Posterior vena cava (tissue), 2 donors: ENCODE results near the gene GALNT5. TPM values are rescaled to one million over a fixed set of nuclear protein-coding genes. Genes with fewer than 3 reads are reported as not detected.
"Not testable (repeated sequence)": the region's sequence is repeated elsewhere in the genome, so short reads cannot be mapped to it uniquely, and the experiment has no call there.

ENCODE experiments used
- DNase-seq: peaks from one replicate; pipeline ENCODE4 v3.0.0-alpha.2; 2020; ENCODE audit warnings: low spot score
- intact Hi-C, 2 donors: fragments of 100-400 bp; cut with DNase I; formaldehyde crosslinking; loops; one replicate each; pipeline versions ENCODE4 v1.14.1 to v1.14.2; 2022 to 2023
- total RNA-seq, 2 donors: library from RNA; stranded (reverse); fragmentation: NEBNext Ultra II Directional; extraction: Animal tissue kit (Norgen Biotek cat#: 25700); gene quantifications; one replicate each; pipeline ENCODE4 v1.2.1, GENCODE V29; 2021
- donor health status: DM: yes; HTN: yes; CAD: no.
- donor health status: DM: yes; HTN: yes; CAD: no.

The GALNT5 gene
- total RNA-seq, 2 donors from 2014 or later: 0.19 TPM

GRCh38 chr2:157319795-157320194 is 62.3 kb downstream of the GALNT5 start:
- no peak for DNase-seq
- intact Hi-C loops: loop anchor here in 1 of 2 donors (5.0 kb wide), 1 partner anchor 218 kb away; no protein-coding TSS in a partner anchor

- DNase-seq: no peak
- intact Hi-C loops: no loop called here
These were observed 62.9 kb downstream of the GALNT5 start for GRCh38 chr2:157320409-157320808.

GRCh38 chr2:157321466-157321865 is 64.0 kb downstream of the GALNT5 start:
- intact Hi-C loops: no loop called here
- DNase-seq: no peak

- no peak for DNase-seq
These were observed 64.9 kb downstream of the GALNT5 start for GRCh38 chr2:157322432-157322831.

GRCh38 chr2:157324331-157324843 is 66.9 kb downstream of the GALNT5 start:
- intact Hi-C loops: no loop called here
- DNase-seq: no peak

More at GRCh38 chr2:157322432-157322831, 64.9 kb downstream of the GALNT5 start:
- intact Hi-C loops: no loop called here

GRCh38 chr2:157325786-157326185 is 68.3 kb downstream of the GALNT5 start, which contains the start of gene ERMN:
TSS of gene ERMN (minus strand) at chr2:157325824. CDS start at chr2:157325642, 182 bp downstream.
- intact Hi-C loops: no loop called here
- no peak for DNase-seq

GRCh38 chr2:157326698-157327097 is 69.2 kb downstream of the GALNT5 start:
- DNase-seq: no peak
- intact Hi-C loops: no loop called here

- DNase-seq: no peak
- intact Hi-C loops: no loop called here
These were observed 69.7 kb downstream of the GALNT5 start for GRCh38 chr2:157327200-157327599.

- intact Hi-C loops: no loop called here
- DNase-seq: peak; percentile 93
These were observed 70.4 kb downstream of the GALNT5 start for GRCh38 chr2:157327621-157328500.

GRCh38 chr2:157329524-157329923 is 72.0 kb downstream of the GALNT5 start:
- intact Hi-C loops: no loop called here
- DNase-seq: no peak

GRCh38 chr2:157333304-157334047 is 76.0 kb downstream of the GALNT5 start:
- intact Hi-C loops: no loop called here

GRCh38 chr2:157334335-157334734 is 76.8 kb downstream of the GALNT5 start:
- no peak for DNase-seq
- intact Hi-C loops: no loop called here

More at GRCh38 chr2:157333304-157334047, 76.0 kb downstream of the GALNT5 start:
- no peak for DNase-seq

- intact Hi-C loops: no loop called here
These were observed 77.3 kb downstream of the GALNT5 start for GRCh38 chr2:157334797-157335196.

GRCh38 chr2:157336137-157337010 is 78.9 kb downstream of the GALNT5 start:
- intact Hi-C loops: no loop called here
- no peak for DNase-seq

More at GRCh38 chr2:157334797-157335196, 77.3 kb downstream of the GALNT5 start:
- no peak for DNase-seq

GRCh38 chr2:157337978-157338377 is 80.5 kb downstream of the GALNT5 start:
- intact Hi-C loops: no loop called here
- DNase-seq: no peak

- intact Hi-C loops: no loop called here
- DNase-seq: no peak
These were observed 82.6 kb downstream of the GALNT5 start for GRCh38 chr2:157339965-157340655.

- DNase-seq, intact Hi-C loops: not testable (repeated sequence)
These were observed 83.9 kb downstream of the GALNT5 start for GRCh38 chr2:157341381-157341780.

- DNase-seq: no peak
- intact Hi-C loops: no loop called here
These were observed 88.3 kb downstream of the GALNT5 start for GRCh38 chr2:157345647-157346389.
